Uterus (tissue), 2 donors: Measurements from ENCODE around the gene ZNF865.

Experiments
- POLR2A ChIP-seq, 2 donors: fragments of 450-650 bp; IDR thresholded peaks; one replicate each; pipeline ENCODE4 v1.6.1; 2016; ENCODE audit warnings: antibody characterized with exemption in 2 of 2, mild to moderate bottlenecking in 1 of 2, moderate library complexity in 1 of 2
- TF ChIP-seq, protein P1 (sequence below), 4 experiments: fragments of 200-600 bp in 2 of 4; fragments of 450-650 bp in 2 of 4; sonication (generic) in 2 of 4; IDR thresholded peaks; one replicate each; pipeline ENCODE4 v1.5.1; 2016 to 2019; ENCODE audit warnings: antibody characterized with exemption in 4 of 4, mild to moderate bottlenecking in 2 of 4, moderate library complexity in 1 of 4

- TF ChIP-seq, protein P1, sequence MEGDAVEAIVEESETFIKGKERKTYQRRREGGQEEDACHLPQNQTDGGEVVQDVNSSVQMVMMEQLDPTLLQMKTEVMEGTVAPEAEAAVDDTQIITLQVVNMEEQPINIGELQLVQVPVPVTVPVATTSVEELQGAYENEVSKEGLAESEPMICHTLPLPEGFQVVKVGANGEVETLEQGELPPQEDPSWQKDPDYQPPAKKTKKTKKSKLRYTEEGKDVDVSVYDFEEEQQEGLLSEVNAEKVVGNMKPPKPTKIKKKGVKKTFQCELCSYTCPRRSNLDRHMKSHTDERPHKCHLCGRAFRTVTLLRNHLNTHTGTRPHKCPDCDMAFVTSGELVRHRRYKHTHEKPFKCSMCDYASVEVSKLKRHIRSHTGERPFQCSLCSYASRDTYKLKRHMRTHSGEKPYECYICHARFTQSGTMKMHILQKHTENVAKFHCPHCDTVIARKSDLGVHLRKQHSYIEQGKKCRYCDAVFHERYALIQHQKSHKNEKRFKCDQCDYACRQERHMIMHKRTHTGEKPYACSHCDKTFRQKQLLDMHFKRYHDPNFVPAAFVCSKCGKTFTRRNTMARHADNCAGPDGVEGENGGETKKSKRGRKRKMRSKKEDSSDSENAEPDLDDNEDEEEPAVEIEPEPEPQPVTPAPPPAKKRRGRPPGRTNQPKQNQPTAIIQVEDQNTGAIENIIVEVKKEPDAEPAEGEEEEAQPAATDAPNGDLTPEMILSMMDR (IDR thresholded peaks at IDR 0.05), result no peak
- no peak for TF ChIP-seq POLR2A (IDR thresholded peaks at IDR 0.05)
Observed at GRCh38 chr19:55603115-55603514, 2.3 kb upstream of the ZNF865 start.
